Esophagus muscularis mucosa (tissue), 3 donors: Measurements from ENCODE around the gene BIN1.

Source experiments
- POLR2A ChIP-seq: fragments of 450-650 bp; IDR thresholded peaks from one replicate; pipeline ENCODE4 v1.6.1; 2017; ENCODE audit warnings: antibody characterized with exemption, moderate library complexity, mild to moderate bottlenecking, low read depth
- POLR2AphosphoS5 ChIP-seq, 2 donors: sonication (generic); formaldehyde crosslinking; IDR thresholded peaks; one replicate each; pipeline ENCODE4 v1.6.1; 2017; ENCODE audit warnings: antibody characterized with exemption in 2 of 2
- TF ChIP-seq, protein P1 (sequence below), 3 experiments: fragments of 200-600 bp in 2 of 3; fragments of 450-650 bp in 1 of 3; sonication (generic) in 2 of 3; IDR thresholded peaks; one replicate each; pipeline ENCODE4 v1.5.1; 2017 to 2019; ENCODE audit warnings: antibody characterized with exemption in 3 of 3, mild to moderate bottlenecking in 2 of 3, moderate library complexity in 1 of 3

DNA sequence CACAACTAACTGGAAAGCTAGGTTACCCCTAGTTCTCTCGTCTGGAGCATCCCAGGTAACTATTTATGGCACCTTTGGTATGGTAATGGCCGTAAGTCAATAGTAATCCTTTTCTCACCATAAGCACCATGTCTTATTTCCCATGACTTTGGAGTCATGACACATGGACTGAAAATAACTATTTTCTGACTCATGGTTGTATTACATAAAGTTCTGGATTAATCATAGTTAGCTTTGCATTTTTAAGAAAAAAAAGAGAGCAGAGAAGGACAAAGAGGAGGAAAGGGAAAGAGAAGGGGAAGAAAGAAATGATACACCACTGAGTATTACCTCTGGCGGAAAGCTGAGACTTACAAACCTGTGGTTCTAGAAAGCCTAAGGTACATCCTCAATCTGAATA is 99.3 kb downstream of the BIN1 start:
- TF ChIP-seq, protein P1, sequence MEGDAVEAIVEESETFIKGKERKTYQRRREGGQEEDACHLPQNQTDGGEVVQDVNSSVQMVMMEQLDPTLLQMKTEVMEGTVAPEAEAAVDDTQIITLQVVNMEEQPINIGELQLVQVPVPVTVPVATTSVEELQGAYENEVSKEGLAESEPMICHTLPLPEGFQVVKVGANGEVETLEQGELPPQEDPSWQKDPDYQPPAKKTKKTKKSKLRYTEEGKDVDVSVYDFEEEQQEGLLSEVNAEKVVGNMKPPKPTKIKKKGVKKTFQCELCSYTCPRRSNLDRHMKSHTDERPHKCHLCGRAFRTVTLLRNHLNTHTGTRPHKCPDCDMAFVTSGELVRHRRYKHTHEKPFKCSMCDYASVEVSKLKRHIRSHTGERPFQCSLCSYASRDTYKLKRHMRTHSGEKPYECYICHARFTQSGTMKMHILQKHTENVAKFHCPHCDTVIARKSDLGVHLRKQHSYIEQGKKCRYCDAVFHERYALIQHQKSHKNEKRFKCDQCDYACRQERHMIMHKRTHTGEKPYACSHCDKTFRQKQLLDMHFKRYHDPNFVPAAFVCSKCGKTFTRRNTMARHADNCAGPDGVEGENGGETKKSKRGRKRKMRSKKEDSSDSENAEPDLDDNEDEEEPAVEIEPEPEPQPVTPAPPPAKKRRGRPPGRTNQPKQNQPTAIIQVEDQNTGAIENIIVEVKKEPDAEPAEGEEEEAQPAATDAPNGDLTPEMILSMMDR (IDR thresholded peaks at IDR 0.05), result no peak
- TF ChIP-seq POLR2AphosphoS5 (IDR thresholded peaks at IDR 0.05) (no peak), POLR2A (no peak)
